Aorta (tissue), 5 donors: Measurements from ENCODE around the gene KPNA6. TPM values are rescaled to one million over a fixed set of nuclear protein-coding genes. Genes with fewer than 3 reads are reported as not detected.
"Not testable (repeated sequence)": the region's sequence is repeated elsewhere in the genome, so short reads cannot be mapped to it uniquely, and the experiment has no call there.

Experiments used
- ATAC-seq: fragments of 200-7000 bp; cut with Tn5 transposase; one replicate; pipeline ENCODE4 v1.9.1; 2022; ENCODE audit warnings: moderate library complexity; ENCODE audit not compliant: low FRiP score
- DNase-seq, 2 donors: peaks; one replicate each; pipeline ENCODE4 v3.0.0-alpha.2; 2020
- H3K27ac ChIP-seq, 2 donors: one replicate each; pipeline ENCODE4 v1.5.1; 2013; ENCODE audit warnings: low read length in 2 of 2, mild to moderate bottlenecking in 2 of 2, moderate library complexity in 2 of 2, control low read depth in 1 of 2, inconsistent platforms in 1 of 2, low read depth in 1 of 2
- H3K27me3 ChIP-seq, 2 donors: one replicate each; pipeline ENCODE4 v1.6.1; 2013; ENCODE audit warnings: control low read depth in 1 of 2, low read length in 1 of 2, mild to moderate bottlenecking in 1 of 2, moderate library complexity in 1 of 2; ENCODE audit not compliant: insufficient read depth in 2 of 2, control insufficient read depth in 1 of 2
- H3K36me3 ChIP-seq, 2 donors: one replicate each; pipeline ENCODE4 v1.6.1; 2013; ENCODE audit warnings: control low read depth in 1 of 2, low read length in 1 of 2, mild to moderate bottlenecking in 1 of 2; ENCODE audit not compliant: insufficient read depth in 2 of 2, control insufficient read depth in 1 of 2
- H3K4me1 ChIP-seq, 2 donors: one replicate each; pipeline ENCODE4 v1.6.1; 2013; ENCODE audit warnings: low read length in 2 of 2, control low read depth in 1 of 2, mild to moderate bottlenecking in 1 of 2, moderate library complexity in 1 of 2; ENCODE audit not compliant: insufficient read depth in 2 of 2, control insufficient read depth in 1 of 2
- H3K4me3 ChIP-seq, 2 donors: one replicate each; pipeline ENCODE4 v1.5.1; 2013; ENCODE audit warnings: low read length in 2 of 2, control low read depth in 1 of 2, mild to moderate bottlenecking in 1 of 2
- H3K9me3 ChIP-seq: one replicate; pipeline ENCODE4 v1.6.1; 2013; ENCODE audit warnings: mild to moderate bottlenecking, low read length; ENCODE audit not compliant: control insufficient read depth
- WGBS, 2 donors: extraction: QIAGEN DNeasy Blood & Tissue Kit; methylation state at CpG; one replicate each; pipeline ENCODE4 v1.1.7; 2013; 5-methylcytosine and 5-hydroxymethylcytosine counted together
- intact Hi-C, 2 donors: fragments of 100-400 bp; cut with DNase I; formaldehyde crosslinking; loops; one replicate each; pipeline versions ENCODE4 v1.14.2 to v1.15.0; 2022
- polyA plus RNA-seq, 2 donors: library from polyadenylated mRNA; stranded (reverse); fragments of 200-250 nt; gene quantifications; one replicate each; pipeline ENCODE4 v1.2.3, GENCODE V29; 2013
- total RNA-seq, 2 donors: library from RNA; stranded (reverse); fragmentation: NEBNext Ultra II Directional; extraction: Animal tissue kit (Norgen Biotek cat#: 25700); gene quantifications; one replicate each; pipeline ENCODE4 v1.2.1, GENCODE V29; 2021
- donor health status: healthy with polysubstance abuse.
- donor health status: Bipolar disorder and iron deficiency.
- donor health status: DM: no; HTN: no; CAD: no.
- donor health status: DM: no; HTN: no; CAD: no.
- donor health status: DM: yes; HTN: yes; CAD: no.

The KPNA6 gene
- total and polyA plus RNA-seq, 4 donors: 8.8 to 66.2 (median 34.7) TPM

DNA sequence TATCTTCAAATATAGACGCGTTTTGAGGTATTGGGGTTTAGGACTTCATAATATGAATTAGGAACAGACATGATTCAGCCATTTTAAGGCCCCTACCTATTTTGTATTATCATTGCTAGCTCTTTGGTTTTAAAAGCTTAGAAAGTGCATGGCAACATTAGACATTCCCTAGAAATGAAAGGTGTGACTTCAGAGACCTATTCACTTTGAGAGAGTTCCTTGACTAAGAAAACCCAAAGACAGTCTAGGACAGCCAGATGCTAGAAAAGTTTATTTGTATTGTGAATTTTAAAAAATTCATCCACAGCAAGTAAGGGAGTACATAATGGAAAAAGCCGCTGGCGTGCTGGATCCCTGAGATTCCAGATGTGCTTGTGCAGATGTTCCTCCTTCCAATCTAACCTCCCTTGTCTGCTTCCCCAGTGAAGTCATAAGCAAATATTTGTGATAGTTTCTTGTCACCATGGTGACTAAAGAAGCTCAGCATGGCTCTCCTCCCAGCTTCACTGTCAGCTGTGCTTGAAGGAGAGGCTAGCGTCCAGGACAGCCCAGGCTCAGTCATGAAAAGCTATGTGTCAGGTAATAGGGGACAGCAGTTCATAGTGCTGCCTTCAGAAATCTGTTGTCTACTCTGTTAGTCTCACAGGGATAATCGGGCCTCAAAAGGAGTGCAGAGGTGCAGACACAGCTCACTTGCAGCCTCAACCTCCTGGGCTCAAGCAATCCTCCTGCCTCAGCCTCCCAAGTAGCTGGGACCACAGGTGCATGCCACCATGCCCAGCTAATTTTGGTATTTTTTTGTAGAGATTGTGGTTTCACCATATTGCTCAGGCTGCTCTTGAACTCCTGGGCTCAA is 34.8 kb downstream of the KPNA6 start:
- Histone ChIP-seq H3K27ac (no peak overlapping the region), H3K4me3 (no peak overlapping the region), H3K4me1 (peaks cover 0 to 3% of the 10 kb centered on the region in 2 donors), H3K9me3 (no peaks in the 10 kb centered on the region), H3K36me3 (no peaks in the 10 kb centered on the region), H3K27me3 (no peaks in the 10 kb centered on the region)
- intact Hi-C loops: no loop called here
- WGBS, 2 donors: 62 to 63% methylated on average over 6 of the region's 6 CpGs
- DNase-seq: peak in 1 of 2 donors; percentile 55
- ATAC-seq: peak; percentile 87

GRCh38 chr1:32143302-32143695 is 35.4 kb downstream of the KPNA6 start:
- intact Hi-C loops, ATAC-seq, H3K9me3 ChIP-seq, H3K4me1 ChIP-seq, H3K27me3 ChIP-seq, H3K4me3 ChIP-seq, DNase-seq, H3K27ac ChIP-seq, H3K36me3 ChIP-seq: not testable (repeated sequence)
- WGBS, 2 donors: 69 to 79% methylated on average over 4 of the region's 4 CpGs

DNA sequence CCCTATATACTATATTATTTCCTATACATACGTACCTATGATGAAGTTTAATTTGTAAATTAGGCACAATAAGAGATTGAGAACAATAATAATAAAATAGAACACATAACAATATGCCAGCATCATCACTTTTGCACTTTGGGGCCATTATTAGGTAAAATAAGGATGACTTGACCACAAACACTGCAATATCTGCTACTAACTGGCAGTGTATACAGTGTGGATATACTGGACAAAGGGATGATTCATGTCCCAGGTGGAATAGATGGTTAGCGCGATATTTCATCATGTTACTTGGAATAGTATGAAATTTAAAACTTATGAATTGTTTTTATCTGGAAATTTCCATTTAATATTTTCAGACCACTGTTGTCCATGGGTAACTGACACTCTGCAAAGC is 36.2 kb downstream of the KPNA6 start:
- no peaks in the 10 kb centered on the region for H3K36me3 ChIP-seq
- intact Hi-C loops: no loop called here
- peaks cover 0 to 3% of the 10 kb centered on the region in 2 donors for H3K4me1 ChIP-seq
- DNase-seq (no peak), ATAC-seq (no peak)
- H3K27me3 ChIP-seq: no peaks in the 10 kb centered on the region
- no peak overlapping the region for H3K4me3 ChIP-seq
- no peak overlapping the region for H3K27ac ChIP-seq
- H3K9me3 ChIP-seq: no peaks in the 10 kb centered on the region
- 94 to 96% methylated on average over 3 of the region's 3 CpGs for WGBS, 2 donors

GRCh38 chr1:32147799-32148198 is 39.9 kb downstream of the KPNA6 start:
- H3K27ac ChIP-seq, intact Hi-C loops, H3K9me3 ChIP-seq, H3K4me3 ChIP-seq, ATAC-seq, H3K27me3 ChIP-seq, H3K4me1 ChIP-seq, DNase-seq, H3K36me3 ChIP-seq: not testable (repeated sequence)
- WGBS, 2 donors: 98 to 99% methylated on average over 5 of the region's 5 CpGs

DNA sequence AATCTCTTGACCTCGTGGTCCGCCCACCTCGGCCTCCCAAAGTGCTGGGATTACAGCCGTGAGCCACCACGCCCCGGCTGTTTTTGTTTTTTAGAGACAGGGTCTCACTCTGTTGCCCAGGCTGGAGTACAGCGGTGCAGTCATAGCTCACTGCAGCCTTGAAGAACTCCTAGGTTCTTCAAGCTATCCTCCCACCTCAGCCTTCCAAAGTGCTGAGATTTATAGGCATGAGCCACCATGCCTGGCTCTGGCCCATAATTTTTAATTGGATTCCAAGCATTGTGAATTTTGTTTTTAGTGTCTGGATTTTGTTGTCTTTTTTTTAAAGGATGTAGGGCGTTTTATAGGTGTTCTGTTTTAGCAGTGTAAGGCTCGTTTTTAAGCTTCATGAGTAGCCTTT is 43.0 kb downstream of the KPNA6 start:
- DNase-seq: no peak
- ATAC-seq: no peak
- H3K27me3 ChIP-seq: no peaks in the 10 kb centered on the region
- H3K36me3 ChIP-seq: no peaks in the 10 kb centered on the region
- WGBS, 2 donors: 90 to 92% methylated on average over 9 of the region's 9 CpGs
- H3K4me1 ChIP-seq: no peaks in the 10 kb centered on the region
- no peak overlapping the region for H3K4me3 ChIP-seq
- H3K27ac ChIP-seq: no peak overlapping the region
- intact Hi-C loops: no loop called here
- no peaks in the 10 kb centered on the region for H3K9me3 ChIP-seq

- Histone ChIP-seq H3K27ac (no peak overlapping the region), H3K4me1 (no peaks in the 10 kb centered on the region), H3K9me3 (no peaks in the 10 kb centered on the region), H3K36me3 (no peaks in the 10 kb centered on the region), H3K4me3 (no peak overlapping the region), H3K27me3 (no peaks in the 10 kb centered on the region)
- WGBS, 2 donors: 46 to 48% methylated on average over 5 of the region's 5 CpGs
- no peak for DNase-seq
- no peak for ATAC-seq
- intact Hi-C loops: no loop called here
Measured at GRCh38 chr1:32151319-32151787, 43.5 kb downstream of the KPNA6 start.

DNA sequence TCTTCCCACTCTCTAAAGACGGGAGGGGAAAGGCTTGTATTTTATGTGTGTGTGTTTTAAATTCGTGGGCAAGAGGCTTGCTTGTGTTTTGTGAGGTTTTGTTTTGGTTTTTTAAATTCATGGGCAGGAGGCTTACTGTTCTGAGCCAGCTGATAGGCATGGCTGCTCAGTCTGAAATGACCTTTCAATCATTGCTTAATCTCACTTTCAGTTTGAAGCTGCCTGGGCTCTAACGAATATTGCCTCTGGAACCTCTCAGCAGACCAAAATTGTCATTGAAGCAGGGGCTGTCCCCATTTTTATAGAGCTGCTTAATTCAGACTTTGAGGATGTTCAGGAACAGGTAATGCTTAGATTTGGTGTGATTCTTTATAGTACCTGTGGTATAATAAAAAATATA is 51.3 kb downstream of the KPNA6 start:
- Histone ChIP-seq H3K4me1 (no peaks in the 10 kb centered on the region), H3K36me3 (peaks cover 5 to 13% of the 10 kb centered on the region in 2 donors), H3K27ac (no peak overlapping the region), H3K4me3 (no peak overlapping the region), H3K27me3 (no peaks in the 10 kb centered on the region), H3K9me3 (peaks cover 1% of the 10 kb centered on the region)
- WGBS, 2 donors: 74 to 78% methylated on average over 3 of the region's 3 CpGs
- no peak for ATAC-seq
- no peak for DNase-seq
- intact Hi-C loops: no loop called here

- Histone ChIP-seq H3K27ac (no peak overlapping the region), H3K4me1 (no peaks in the 10 kb centered on the region), H3K27me3 (no peaks in the 10 kb centered on the region), H3K36me3 (peaks cover 5 to 8% of the 10 kb centered on the region in 2 donors), H3K4me3 (no peak overlapping the region), H3K9me3 (no peaks in the 10 kb centered on the region)
- ATAC-seq: no peak
- intact Hi-C loops: no loop called here
- 96 to 98% methylated on average over 2 of the region's 2 CpGs for WGBS, 2 donors
- DNase-seq: no peak
Measured at GRCh38 chr1:32163405-32163804, 55.5 kb downstream of the KPNA6 start.

- DNase-seq, H3K36me3 ChIP-seq, H3K27ac ChIP-seq, H3K4me3 ChIP-seq, H3K27me3 ChIP-seq, intact Hi-C loops, H3K4me1 ChIP-seq, ATAC-seq, H3K9me3 ChIP-seq: not testable (repeated sequence)
- 90% methylated on average over 10 of the region's 10 CpGs for WGBS, 2 donors
Measured at GRCh38 chr1:32165633-32166032, 57.8 kb downstream of the KPNA6 start.
